DOHH2 (cell line): Measurements from ENCODE around the gene RAB13.

Experiments used
- EZH2phosphoT487 ChIP-seq: fragments of 200-600 bp; sonication (generic); IDR thresholded peaks from 2 replicates; pipeline ENCODE4 v1.6.1; 2017; ENCODE audit warnings: borderline replicate concordance, mild to moderate bottlenecking, antibody characterized with exemption, low read length, moderate library complexity, mixed read lengths
- TF ChIP-seq, protein P1 (sequence below): fragments of 200-600 bp; sonication (generic); IDR thresholded peaks from one replicate; pipeline ENCODE4 v1.5.1; 2014; ENCODE audit warnings: antibody characterized with exemption, mild to moderate bottlenecking, low read depth, low read length; ENCODE audit not compliant: poor library complexity, severe bottlenecking

DNA sequence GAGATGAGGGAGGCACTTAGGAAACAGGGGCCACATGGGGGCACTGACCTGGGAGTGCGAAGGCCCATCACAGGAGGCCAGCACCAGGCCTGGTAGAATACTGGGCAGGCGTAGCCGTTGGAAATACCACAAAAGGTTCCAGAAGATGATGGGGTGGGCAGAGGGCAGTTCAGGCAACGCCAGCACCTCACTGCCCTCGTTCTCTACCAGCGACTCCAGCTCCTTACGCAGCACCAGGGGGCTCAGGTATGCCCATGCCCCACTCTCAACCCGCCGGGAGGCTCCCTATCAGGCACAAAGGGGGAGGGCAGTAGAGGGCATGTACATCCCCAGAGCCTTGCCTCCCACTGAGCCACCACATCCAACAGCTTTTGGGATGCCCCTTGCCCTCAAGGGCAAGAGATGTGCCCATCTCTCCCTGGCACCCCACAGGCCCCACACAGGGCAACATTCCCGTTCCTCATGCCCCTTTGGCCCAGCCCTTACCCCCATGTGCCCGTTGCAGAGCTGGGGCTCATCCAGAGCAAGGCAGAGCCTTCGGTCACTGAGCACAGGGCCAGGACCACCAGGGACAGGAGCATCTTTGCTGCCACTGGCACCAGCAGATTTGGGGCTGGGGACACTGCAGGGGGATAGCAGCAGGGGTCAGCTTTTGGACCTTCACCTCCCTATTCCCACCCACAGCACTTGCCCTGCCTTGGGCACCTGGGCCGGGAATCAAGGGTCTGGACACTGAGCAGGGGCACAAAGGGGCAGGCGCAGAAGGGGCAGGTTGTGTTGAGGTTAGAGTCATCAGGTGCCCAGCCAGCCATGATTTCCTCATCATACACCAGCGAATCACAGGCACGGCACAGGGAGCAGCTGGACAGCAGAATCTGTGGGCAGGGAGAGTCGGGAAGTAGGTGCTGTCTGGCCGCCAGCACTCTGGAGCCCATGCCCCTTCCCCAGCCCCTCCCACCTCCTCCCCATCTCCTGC lies 53.7 kb downstream of the RAB13 start:
- TF ChIP-seq EZH2phosphoT487: no peak
- TF ChIP-seq, protein P1, sequence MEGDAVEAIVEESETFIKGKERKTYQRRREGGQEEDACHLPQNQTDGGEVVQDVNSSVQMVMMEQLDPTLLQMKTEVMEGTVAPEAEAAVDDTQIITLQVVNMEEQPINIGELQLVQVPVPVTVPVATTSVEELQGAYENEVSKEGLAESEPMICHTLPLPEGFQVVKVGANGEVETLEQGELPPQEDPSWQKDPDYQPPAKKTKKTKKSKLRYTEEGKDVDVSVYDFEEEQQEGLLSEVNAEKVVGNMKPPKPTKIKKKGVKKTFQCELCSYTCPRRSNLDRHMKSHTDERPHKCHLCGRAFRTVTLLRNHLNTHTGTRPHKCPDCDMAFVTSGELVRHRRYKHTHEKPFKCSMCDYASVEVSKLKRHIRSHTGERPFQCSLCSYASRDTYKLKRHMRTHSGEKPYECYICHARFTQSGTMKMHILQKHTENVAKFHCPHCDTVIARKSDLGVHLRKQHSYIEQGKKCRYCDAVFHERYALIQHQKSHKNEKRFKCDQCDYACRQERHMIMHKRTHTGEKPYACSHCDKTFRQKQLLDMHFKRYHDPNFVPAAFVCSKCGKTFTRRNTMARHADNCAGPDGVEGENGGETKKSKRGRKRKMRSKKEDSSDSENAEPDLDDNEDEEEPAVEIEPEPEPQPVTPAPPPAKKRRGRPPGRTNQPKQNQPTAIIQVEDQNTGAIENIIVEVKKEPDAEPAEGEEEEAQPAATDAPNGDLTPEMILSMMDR: no peak
